Germinal center (tissue), 1 donor: Measurements from ENCODE around the gene ODAD2.

Experiments
- DNase-seq: peaks from one replicate; pipeline ENCODE4 v3.0.0; 2012; ENCODE audit warnings: mixed read lengths, low spot score

The ODAD2 gene

DNA sequence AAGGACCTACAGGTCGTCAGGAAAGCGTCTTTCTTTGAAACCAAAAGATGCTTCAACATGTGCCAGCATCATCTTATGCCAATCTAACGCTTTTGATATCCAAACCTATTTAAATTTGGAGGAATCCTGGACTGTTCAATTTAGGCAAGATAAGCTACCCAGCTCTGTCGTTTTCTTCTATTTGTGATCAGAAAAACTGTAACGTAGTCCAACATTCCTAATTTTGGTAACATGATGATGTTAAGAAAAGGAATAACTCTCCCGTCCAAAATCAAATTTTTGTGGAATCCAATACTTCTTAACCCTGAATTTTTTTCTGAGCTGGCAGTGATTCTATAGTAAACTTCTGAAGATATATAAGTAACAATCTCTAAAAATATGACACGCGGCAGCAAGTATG is 160.0 kb downstream of the ODAD2 start:
- DNase-seq, result no peak

DNA sequence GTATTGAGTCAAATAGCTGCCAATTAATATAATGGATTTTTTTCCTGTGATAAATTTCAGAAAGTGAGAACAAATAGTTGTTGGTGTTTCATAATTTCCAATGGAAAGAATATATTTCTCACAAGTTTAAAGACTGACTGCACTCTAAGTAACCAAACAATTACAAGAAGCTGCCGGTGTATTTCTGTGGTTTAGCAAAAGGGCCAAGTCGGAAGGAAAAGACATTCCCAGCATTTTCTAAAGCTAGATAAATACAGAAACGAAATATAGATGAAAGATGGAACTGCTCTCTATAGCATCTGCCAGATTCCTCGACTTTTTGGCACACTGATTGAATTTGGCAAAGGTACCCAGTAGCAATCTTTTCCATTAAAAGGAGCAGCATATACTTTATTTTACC is 160.5 kb downstream of the ODAD2 start:
- no peak for DNase-seq

DNA sequence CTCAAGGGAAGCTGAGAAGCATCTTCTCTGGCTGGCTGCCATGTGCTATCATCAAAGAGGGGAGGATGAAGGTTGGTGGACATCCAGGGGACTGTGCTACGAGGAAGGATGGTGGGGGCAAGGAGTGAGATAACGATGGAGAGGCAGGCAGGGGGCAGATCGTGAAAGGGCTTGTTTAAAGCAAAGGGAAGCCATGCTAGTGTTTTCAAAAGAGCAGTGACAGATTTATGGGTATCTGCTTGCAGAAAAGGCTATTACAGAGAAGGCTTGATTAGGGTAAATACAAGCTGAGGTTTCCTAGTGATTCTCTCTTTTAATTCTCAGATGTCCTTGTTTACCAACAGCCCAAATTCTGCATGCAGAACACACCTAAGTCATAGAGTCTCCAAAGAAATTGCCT is 164.4 kb downstream of the ODAD2 start:
- no peak for DNase-seq

DNA sequence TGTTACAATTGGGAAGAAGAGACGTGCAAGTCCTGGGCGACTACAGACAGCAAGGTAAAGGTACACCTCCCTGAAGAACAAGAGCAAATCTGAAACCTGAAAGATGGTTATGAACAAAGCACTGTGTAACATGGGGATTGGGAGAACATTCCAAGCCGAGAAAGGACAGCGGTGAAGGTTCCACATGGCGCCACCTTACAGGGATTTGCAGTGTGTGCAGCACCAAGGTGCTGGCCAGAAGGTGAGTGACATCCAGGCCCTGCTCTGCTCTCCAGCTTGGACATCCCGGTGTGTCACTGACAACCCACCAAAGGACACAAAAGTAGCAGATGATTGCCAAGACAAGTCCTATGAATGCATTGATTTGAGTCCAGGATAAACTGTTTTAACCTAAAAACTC is 165.1 kb downstream of the ODAD2 start:
- DNase-seq, result no peak

DNA sequence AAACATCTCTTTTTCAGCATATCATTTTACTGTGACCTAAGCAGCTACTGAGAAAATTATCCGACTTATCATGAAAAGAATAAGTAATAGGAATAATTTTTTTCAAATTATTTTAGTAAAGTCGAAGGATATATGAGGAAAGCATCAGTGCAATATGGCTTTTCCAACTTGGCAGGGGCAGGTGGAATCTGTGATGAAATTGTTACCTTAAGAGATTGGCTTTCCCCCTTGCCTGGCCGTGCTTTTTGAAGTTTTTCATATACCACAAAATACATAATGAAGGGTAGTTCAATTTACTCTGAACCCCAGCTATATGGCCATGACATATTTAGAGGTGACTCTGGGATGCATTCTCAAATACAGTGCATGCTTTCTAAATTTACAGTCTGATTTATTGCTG is 166.1 kb downstream of the ODAD2 start:
- DNase-seq, result no peak

DNA sequence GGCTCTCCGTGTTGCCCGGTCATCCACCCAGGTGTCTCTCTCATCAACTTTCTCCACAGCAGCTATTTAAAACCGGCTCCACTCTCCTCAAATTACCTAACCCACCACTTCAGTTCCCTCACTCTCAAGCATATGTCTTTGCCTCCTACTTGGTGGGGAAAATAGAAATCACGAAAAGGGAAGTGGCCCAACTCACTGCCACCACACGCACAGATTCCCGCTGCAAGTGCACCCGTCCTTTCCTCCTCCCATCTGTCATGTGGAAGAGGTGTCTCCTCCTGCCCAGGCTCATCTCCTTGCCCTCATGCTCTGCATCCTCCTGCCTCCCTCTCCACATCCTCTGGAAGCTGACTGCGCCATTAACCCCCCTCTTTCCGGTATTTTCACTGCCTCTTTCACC is 172.5 kb downstream of the ODAD2 start:
- DNase-seq, result no peak

DNA sequence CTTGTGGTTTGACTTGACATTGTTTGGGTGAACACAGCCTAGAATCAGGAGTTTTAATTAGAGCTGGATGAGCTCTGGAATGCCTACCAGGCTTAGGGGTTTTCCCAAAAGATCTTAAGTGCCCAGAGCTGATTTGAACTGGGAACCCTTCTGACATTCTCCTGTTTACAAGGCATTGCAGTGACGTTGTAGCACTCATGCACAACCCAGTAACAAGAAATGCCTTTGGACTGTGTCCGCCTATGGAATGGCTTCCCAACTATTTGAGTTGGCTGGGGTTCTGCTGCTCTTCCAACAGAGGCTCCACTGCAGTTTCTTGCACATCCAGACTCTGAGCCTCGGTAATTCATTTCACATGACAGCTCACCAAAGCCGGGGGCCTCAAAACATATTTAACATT is 176.6 kb downstream of the ODAD2 start:
- DNase-seq, result no peak

DNA sequence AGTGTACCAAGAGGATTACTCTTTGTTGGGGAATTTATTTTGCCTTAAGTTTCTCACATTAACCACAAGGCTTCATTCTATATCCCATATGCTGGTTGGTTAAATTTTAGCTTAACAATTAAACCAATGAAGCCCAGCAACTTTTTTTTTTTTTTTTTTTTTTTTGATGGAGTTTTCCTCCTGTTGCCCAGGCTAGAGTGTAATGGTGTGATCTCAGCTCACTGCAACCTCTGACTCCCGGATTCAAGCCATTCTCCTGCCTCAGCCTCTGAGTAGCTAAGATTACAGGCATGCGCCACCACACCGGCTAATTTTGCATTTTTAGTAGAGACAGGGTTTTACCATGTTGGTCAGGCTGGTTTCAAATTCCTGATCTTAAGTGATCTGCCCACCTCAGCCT is 178.2 kb downstream of the ODAD2 start:
- DNase-seq, result no peak

DNA sequence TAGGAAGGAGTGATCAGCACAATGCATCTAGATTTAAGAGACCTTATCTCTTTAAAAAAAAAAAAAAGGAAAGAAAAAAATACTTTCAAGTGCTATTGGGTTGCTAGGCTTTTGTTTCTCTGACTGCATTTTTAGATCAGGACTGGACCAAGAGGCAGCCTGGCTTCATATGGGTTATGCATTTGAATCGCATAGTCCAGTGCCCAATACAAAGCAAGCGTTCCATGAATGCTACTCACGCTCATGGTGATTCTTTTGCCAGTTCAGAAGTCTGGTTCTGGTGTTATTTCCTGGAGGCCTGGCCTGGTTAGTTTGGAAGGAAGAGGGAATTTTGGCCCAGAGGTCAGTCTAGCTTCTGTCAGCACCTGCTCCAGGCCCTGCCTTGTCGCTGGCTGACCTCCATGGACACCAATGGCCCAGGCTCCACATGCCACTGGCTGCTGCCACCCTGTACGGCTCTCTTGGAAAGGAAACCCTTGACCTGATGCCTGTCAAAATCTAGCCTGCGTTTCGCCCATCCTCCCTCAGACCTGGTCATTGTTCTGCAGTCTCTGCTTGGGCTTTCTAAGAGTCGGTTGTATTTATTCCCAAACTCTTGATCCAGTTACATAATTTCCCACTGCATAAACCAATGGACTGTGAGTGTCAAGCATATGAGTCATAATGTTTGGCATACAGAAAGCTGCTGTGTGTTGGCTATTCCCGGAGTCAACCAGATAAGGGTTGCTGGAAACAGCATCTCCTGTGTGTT is 178.9 kb downstream of the ODAD2 start:
- DNase-seq, result no peak

DNA sequence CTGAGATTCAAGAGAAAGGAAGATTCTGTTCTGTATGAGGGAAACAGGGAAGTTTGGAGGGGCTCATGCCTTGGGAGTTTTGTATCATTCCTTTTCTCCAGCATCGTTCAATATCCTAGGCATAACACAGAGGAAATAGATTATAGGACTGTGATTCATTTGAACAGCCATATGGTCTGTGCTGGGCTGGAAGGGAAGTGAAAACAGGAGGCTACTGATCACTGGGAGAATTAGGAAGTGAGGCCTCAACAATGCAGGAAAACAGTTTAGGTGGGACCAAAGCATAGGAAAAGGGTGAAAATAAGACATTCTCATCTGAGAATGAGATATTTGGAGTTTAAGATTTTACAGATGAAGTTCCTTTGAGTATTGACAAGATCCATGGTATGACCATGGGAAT is 182.6 kb downstream of the ODAD2 start:
- no peak for DNase-seq

DNA sequence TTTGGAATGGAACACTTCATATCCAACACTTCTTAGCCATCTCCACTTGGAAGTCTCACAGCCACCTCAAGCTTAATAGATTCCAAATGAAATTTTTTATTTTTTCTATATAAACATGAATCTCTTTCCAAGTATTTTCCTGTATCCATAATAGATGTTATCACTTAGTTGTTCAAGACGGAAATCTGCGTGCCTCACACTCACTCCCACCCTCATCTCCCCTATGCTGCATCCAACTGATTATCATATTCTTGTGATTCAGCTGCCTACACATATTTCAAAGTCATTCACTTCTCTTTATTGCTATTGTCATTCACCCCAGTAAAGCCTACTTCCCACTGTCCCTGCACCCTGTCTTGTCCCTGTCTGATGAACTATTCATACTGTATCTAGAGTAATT is 183.0 kb downstream of the ODAD2 start:
- DNase-seq, result no peak

DNA sequence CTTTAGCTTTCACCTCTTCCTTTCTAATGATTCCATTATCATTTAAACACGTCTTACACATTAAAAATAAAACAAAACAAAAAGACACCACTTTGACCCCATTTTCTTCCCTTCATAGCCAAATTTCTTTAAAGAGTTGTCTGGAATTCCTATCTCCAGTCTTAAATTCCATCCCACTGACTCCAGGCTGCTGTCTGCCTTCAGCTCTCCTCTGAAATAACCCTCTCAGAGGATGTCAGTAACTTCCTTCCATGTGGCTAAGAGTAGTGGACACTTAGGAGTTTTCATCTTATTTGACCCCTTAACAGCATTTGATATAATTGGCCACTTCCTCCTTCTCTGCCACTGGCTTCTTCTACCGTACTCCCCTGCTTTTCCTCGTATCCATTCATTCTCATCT is 183.6 kb downstream of the ODAD2 start:
- DNase-seq, result no peak

DNA sequence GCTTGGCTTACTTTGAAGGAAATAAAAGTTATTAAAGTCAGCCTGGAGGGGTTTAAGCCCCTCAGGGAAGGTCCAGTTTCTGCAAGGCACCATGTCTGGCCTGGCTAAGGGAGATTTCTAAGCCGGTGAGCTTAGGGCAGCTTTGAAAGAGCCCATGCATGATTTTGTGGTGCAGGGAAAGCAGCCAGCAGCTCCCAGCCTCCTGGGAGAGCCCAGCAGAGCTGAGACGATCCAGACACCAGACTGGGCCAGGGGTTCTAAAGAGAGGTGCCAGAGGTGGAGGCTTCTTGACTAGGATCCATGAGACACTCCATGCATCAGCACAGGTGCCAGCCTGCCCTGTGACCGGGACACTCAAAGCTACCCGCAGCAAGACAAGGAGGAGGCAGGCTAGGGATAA is 193.7 kb downstream of the ODAD2 start:
- DNase-seq, result no peak

DNA sequence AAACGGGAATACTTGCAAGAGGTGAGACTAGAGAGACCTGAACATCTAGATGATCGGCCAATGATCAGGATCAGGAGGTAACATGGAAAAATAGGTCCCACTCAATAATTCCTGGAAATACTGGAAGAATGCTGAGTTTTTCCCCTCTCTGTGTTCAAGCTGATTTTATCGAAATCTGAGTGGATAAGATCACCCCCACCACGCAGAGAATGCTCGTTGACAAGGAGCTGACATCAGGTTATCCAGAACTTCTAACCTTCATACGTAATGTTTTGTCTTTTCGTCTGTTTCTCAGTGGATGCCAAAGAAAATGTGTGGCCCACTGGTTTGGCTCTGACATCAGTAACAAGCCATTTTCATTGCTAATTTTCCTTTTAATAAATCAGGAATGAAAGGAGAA is 194.7 kb downstream of the ODAD2 start:
- no peak for DNase-seq

DNA sequence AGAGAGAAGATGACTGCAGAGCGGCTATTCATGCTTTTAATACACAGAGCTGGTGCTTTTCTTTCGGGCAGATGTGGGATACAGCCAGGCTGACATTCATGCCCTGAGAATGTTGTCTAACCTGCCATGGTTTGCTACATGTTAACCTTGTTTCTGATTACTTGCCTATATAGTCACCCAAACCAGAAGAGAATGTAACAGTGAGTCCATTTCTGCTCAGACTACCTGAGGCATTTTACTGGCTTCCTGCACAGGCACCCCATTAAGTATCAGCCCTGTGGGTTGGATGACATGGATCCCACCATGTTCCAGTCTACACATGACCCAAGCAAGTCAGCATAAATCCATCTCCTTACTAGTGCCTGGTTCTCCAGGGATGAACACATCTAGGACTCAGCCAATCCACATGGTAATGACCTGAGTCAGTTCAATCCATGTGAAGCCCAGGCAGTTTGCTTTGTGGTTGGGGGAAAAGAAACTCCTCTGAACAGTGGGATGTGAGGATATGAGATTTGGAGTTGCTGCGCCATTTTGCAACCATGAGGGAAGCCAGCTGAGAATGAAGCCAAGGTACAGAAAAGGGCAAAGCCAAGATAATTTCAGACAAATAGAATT is 197.6 kb downstream of the ODAD2 start:
- DNase-seq, result no peak

DNA sequence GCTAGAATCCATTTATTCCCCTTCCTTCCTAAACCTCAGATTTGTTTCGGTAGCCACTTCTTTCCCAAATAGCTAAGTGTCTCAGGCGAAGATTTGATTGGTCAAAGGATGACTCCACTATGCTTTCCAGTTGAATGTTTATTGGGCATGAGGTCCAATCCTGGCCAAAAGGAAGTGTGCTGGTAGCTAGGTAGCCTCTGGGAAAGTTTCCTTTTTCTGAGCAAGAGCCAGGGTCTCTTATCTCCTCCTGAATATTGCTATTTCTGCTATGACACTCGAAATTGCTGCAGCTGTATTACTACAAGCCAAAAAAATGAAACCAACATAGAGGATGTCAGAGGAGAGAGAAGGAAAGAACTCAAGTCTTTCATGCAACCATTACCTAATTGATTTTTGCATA is 199.8 kb downstream of the ODAD2 start:
- DNase-seq, result no peak

DNA sequence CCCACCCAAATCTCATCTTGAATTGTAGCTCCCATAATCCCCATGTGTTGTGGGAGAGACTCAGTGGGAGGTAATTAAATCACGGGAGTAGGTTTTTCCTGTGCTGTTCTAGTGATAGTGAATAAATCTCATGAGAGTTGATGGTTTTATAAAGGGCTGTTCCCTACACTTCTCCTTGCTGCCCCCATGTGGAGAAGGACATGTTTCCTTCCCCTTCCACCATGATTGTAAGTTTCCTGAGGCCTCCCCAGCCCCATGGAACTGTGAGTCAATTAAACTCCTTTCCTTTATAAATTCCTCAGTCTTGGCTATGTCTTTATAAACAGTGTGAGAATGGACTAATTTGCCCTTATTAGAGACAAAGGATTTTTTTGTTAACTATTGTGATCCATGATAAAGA is 204.7 kb downstream of the ODAD2 start:
- no peak for DNase-seq

DNA sequence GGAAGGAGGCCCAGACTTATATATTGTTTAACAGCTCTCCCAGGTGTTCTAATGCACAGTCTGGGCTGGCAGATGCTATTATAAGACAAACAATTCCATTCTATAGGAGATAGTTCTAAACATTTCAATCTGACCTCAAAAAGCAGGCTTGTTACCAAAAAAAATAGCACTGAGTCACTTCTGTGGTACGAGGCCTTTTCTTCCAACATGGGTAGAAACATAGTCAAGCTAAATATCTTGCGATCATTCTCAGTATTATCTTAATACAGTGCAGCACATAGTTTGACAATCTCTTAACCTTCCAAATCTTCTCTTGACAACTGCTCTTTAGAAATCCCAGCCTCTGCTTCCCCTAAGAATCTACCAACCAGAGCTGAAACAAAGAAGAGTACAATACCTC is 206.7 kb downstream of the ODAD2 start:
- DNase-seq, result no peak

DNA sequence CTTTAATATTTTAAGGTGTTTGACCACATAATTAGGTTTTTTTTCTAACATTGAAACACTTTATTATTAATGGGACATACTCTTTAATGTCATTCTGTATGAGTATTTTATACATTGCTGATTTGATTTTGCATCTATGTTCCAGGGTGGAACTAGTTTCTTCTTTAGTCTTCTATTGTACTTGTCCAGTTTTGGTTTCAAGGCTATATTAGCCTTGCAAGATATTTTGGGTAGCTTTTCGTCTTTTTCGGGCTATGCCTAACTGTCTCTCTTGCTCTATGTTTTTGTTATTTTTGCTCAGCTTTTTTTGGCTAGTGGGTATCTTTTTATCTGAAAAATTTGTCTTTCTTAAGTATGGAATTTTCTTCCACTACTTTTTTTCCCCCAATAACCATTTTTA is 214.6 kb downstream of the ODAD2 start:
- no peak for DNase-seq

DNA sequence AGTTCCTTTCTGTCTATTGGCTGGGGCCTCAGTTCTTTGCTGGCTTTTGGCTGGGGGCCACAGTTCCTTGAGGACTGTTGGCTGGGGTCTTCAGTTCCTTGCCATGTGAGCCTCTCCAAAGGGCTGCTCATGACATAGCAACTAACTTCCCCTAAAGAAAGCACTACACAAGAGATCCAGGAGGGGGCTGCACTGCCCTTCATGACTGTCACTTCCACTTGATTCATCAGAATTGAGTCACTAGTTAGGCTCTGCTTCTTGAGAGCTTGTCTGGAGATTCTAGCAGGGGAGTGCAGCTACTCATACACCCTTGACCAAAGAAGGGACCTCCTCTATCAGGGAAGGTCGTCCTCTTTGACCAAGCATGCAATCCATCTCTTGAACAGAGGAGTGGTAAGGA is 215.2 kb downstream of the ODAD2 start:
- DNase-seq, result no peak

DNA sequence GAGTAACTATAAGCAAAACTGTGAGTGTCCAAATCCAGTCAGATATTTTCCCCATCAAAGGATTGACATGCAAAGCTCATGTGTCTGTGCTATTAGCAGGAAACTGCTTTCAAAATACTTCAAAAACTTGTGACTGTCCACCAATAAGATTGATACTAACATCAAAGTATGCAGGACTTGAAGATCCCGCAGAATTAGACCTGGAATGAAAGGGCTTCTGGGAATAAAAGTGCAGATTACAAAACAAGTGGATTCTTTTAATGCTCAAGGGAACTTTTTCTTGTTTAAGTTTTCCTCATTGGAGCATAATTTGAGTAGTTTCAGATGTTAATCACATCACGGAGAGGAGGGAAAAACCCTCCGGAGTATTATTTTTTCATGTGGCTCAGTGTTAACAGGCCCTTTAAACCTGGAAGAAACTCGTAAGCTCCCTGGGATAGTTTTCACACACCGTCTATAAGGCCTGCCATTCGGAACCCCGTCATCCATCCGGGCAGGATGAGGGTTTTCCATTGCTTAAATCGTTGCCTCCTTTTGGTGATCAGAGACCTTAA is 219.3 kb downstream of the ODAD2 start:
- no peak for DNase-seq

DNA sequence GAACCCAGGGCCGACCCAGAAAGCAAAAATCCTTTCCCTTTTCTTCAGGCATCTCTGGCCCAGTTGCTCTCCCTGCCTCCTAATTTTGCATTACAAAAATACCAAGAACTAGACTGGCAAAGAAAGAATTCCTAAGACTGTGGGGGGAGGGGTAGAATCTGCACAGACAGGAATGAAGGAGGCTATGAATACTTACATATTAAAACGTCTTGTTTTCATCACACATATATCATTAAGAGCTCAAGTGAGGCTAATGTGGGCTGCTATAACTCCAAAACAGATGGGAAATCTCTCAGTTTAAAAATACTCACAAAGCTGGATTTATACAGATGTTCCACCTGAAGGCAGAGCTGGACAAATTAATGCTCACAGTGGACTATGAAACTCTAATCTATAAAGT is 224.0 kb downstream of the ODAD2 start:
- no peak for DNase-seq

DNA sequence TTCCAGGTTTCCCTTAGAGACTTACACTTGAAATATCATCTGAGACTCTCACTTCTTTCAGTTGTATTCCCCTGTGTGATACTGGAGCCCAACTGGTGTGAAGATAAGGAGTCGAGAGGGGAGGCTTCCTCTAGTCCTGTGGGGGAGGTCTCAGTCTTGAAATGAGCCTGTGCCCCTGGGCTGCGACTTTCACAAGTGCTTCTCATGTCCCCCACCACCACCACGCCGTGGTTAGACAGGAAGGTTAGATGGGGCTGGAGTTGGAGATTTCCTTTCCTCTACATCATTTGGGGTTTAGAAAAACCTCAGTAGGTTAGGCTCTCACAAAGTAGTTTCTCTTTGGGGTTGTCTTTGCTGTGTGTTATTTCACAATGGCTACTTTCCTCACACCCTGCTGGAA is 227.6 kb downstream of the ODAD2 start:
- DNase-seq, result no peak

DNA sequence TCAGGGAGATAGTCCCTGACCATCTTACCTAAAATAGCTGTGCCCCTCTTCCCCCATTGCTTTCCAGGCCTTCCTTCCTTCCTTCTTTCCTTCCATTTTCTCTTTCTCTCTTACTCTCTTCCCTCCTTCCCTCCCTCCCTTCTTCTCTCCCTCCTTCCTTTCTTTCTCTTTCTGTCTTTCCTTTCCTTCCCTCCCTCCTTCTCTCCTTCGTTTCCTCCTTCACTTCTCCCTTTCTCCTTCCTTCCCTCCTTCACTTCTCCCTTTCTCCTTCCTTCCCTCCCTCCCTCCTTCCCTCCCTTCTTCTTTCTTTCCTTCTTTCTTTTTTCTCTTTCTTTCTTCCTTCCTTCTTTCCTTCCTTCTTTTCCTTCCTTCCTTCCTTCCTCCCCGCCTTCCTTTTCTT is 228.7 kb downstream of the ODAD2 start:
- DNase-seq, result no peak
